Measurements from ENCODE around the gene CCDC106. TPM values are rescaled to one million over a fixed set of nuclear protein-coding genes. Genes with fewer than 3 reads are reported as not detected.

Gene CCDC106
- total RNA-seq (2014; rRNA removed; shearing (Covaris generic)) = 14.0 and 17.6 TPM in 2 replicates
- polyA plus RNA-seq (2015; cell fraction: cytosol; rRNA removed) = 22.7 and 24.8 TPM in 2 replicates
- 16.6 and 19.1 TPM in 2 replicates for polyA plus RNA-seq (2015; cell fraction: nucleus; rRNA removed)

DNA sequence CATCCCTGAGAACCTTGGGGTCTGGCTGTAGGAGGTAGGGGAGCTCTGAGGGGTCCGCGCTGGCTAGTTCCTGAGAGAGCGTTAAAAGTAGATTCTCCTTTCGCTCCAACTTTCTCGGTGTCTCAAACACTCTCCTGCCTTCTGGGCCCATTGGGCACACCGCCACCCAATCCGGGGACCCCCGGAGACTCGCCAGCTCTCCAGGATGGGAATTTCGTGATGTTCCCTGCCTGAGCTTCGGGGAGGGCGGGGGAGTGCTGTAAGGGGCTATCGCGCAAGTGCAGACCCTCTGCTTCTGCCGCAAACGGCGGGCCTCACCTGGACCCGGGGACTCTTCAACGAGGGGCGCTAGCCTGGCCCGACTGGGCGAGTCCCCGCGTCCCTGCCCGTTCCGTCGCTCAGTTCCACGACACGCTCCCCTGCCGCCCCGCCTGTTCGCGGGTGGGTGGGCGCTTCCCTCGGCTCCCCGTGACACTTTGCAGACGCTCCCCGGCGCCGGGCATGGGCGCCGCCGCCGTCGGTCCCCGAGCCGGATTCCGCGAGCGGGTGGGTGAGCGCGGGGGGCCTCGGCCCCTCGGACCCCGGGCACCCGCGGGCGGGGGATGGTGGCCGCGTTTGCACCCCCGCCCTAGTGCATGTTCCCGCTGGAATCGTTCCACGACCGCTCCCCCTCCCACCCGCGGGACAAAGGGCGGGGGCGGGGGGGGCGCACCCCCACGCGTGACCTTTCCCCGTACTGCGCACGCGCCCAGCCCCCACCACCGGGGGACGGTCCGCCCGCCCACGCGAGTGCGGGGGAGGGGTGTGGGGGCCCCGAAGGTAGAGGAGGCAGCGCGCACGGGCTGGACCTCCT lies at the start of gene CCDC106:
Gene CCDC106 (plus strand): TSS at position 481 of the 853 bp plus-strand sequence. CDS start 835 bp downstream, outside the sequence.
- DNase-seq (ENCODE audit: low read depth) = peak; percentile 61

DNA sequence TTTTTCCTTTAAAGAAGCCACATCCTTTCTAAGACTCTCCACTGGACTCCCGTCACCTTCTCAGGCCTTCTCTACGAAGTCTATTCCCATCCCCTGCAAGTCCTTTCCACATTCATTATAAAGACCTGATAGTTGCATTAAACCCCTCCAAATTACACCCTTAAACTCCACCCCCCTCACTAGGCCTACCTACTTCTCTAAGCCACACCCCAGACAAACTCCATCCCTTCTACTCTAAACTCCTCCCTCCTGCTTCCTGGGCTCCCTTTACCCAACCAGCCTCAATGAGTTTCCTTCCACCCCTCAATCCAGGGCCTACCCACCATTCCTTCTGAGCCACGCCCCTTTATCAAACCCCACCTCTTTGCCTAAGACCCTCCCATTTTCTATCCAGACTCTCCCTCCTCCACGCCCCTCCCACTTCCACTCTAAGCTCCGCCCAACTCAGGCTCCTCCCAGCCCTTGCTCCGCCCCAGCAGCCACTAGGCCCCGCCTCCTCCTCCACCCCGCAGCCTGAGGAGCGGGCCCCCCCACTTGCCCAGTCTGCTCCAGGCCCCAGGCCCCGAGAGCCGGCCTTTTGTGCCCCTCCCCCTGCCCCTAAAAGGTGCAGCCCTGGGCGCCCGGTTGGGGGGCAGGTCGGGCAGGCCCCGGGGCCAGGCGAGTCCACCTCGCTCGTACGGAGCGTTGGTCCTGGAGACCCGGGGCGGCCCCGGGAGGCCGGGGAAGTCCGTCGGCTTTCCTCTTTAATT lies 49.1 kb upstream of the CCDC106 start:
- DNase-seq (ENCODE audit: low read depth) = peak; percentile 97

DNA sequence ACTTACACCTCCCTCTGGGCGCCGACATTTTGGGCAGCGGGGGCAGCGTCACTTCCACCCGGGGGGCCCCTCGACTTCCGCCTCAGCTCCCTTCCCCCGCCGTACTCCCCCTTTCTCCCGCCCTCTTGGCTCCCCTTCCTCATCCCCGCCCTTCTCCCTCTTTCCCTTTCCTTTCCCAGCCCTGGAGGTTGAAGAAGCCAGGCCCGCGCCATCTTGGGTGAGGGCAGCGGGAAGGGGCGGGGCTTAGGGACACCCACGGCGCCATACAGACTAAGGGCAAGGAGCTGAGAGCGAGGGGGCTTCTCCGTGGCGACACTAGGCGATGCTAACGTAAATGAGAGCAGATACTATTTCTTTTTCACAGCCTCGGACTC lies 48.6 kb upstream of the CCDC106 start, which contains the start of gene FIZ1:
Gene FIZ1 (minus strand): TSS at position 50 of the 374 bp plus-strand sequence. CDS start 1,652 bp downstream, outside the sequence.
- DNase-seq (ENCODE audit: low read depth) = peak; percentile 98

DNA sequence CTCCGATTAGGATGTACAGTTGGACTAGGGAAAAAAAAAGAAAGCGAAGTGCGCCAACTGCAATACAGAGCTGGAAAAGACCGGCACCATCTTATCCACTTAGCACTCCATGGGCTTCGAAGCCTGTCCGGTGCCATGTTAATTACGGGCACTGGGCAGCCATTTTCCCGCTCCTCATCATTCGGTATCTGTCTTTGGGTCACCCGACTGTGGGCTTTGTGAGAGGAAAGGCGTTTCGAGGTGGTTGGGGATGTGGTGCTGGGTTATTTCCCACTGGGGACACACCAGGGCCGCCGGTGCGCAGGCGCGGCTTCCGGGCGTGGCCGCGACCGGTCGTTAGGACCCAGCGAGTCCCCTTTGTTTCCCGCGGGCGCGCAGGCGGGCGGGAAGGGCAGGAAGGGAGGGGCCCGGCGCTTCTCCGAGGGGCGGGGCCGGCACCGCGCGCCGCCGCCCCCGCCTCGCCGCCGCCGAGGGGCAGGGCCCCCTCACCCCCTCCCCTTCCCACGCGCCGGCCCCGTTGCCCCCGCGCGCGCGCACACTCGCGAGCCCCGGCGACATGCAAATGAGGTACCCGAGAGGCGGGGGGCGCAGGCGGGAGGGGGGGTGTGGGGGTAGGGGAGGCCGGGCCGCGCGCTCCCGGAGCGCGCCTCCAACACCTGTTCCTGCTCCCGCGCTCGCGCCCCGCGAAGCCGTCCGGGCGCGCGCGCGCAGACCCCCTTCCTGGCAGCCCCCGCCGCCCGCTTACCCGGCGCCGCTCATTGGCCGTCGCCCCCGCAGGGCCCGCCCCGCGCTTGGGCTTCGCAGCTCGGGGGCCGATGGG lies 48.0 kb upstream of the CCDC106 start, which contains the start of gene ZNF524:
Gene ZNF524 (plus strand): TSS at position 447 of the 820 bp plus-strand sequence. CDS start 1,825 bp downstream, outside the sequence.
- DNase-seq (ENCODE audit: low read depth) = peak; percentile 49

DNA sequence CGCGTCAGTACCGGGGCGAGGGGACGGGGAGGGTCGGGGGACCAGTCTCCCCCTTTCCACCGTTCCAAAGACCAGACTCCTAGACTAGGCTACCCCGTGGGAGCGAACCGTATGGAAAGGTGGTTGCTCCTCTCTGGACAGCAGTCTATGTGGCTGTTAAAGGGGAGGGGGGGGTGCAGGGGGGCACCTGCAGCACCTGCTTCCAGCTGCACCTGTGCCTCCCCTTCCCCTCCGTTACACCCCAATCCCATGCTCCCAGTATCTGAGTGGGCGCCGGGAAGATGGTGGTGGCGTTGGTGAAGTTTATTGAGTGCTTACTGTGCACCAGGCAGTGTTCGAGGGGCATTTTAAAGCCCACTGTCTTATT lies 47.4 kb upstream of the CCDC106 start:
- no peak for DNase-seq (ENCODE audit: low read depth)

DNA sequence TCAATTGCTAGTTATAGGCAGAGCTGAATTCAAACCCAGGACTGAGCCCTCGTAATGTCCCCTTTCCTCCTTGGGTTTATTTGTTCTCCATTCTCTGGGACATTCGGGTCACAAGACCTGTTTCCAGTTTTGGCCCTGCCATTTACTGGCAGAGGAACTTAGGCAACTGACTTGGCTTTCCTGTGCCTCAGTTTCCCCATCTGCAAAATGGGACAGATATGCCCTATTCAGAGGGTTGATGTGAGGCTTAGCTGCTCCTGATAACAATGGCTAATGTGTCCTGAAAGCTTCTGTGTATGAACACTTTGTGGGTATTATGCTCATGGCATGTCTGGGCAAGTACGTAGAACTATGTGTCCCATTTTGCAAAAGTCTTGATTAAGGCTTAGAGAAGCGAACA lies 46.9 kb upstream of the CCDC106 start:
- DNase-seq (ENCODE audit: low read depth) = no peak

DNA sequence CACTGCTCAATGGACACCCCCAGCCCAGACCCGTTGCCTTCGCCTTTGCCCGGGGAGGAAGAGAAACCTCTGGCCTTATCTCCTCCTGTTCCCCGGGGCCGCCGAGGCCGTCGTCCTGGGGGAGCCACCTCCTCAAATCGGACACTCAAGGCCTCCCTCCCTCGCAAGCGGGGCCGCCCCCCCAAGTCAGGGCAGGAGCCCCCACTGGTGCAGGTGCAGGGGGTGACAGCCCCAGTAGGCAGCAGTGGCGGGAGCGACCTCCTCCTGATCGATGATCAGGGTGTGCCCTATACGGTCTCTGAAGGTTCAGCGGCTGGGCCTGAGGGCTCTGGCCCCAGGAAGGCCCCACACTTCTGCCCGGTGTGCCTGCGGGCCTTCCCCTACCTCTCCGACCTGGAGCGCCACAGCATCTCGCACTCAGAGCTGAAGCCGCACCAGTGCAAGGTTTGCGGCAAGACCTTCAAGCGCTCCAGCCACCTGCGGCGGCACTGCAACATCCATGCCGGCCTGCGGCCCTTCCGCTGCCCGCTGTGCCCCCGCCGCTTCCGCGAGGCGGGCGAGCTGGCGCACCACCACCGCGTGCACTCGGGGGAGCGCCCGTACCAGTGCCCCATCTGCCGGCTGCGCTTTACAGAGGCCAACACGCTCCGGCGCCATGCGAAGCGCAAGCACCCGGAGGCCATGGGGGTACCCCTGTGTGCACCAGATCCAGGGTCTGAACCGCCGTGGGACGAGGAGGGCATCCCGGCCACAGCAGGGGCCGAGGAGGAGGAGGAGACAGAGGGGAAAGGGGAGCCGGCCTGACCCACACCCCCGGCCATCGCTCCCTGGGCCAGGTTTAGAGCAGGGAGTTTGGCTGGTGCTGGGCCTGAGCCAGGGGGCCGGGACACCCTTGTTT lies 45.7 kb upstream of the CCDC106 start:
- DNase-seq (ENCODE audit: low read depth) = no peak

DNA sequence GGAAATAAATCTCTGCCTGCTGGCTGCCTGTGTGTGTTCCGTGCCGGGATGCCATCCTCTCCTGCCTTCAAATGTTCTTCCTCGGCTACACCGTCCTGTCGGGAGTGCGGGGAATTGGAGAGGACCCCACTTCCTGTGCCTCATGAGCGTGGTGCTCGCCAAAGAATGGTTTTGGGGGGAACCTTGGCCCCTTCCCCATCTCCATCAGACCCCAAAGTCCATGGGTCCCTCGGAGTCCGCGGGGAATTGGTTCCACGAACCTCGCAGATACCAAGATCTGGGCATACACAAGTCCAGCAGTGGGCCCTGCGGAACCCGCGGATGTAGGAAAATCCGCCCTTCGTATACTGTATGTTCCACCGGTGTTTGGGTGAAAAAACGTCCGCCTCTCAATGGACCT lies 44.9 kb upstream of the CCDC106 start:
- no peak for DNase-seq (ENCODE audit: low read depth)

DNA sequence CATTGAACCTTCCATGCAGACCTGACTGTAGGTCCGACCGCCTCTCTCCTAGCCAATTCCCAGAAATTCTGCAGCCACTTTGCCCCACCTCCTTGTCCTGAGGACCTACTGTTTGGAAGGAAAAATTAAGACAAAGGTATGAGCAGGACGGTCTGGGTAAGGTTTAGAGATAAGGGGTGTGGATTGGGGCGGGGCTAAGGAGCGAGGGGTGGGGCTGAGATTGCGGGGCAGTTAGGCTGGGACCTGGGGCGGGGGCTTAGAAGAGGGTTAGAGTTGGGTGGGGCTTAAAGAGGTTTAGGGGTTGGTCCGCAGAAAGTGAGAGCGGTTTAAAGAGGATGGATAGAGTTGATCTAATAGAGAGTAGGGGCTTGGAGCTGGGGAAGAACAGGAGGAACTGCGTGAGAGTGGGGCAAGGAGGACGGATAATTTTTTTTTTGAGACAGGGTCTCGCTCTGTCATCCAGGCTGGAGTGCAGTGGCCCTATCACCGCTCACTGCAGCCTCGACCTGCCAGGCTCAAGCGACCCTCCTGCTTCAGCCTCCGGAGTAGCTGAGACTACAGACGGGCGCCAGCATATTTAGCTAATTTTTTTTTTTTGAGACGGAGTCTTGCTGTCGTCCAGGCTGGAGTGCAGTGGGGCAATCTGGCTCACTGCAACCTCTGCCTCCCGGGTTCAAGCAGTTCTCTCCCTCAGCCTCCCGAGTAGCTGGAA lies 44.3 kb upstream of the CCDC106 start:
- no peak for DNase-seq (ENCODE audit: low read depth)

DNA sequence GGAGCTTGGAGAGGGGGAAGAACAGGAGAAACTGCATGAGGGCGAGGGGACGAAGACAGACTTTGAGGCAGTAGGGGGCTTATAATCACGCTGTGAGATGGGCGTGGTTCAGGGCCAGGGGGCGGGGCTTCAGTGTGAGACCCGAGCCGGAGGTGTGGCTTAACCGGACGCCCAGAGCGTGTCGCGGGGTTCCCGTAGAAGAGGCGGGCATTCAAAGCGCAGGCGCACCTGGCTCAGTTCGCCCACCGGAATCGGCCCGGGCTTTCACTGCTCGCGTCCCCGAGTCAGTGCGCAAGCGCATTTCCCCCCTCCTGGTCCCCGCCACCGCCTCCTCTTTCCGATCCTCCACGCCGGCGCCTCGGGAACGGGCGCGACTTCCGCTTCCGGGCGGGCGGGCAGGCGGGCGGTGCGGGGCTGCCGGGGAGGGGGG lies 42.8 kb upstream of the CCDC106 start:
- peak; percentile 99 for DNase-seq (ENCODE audit: low read depth)

DNA sequence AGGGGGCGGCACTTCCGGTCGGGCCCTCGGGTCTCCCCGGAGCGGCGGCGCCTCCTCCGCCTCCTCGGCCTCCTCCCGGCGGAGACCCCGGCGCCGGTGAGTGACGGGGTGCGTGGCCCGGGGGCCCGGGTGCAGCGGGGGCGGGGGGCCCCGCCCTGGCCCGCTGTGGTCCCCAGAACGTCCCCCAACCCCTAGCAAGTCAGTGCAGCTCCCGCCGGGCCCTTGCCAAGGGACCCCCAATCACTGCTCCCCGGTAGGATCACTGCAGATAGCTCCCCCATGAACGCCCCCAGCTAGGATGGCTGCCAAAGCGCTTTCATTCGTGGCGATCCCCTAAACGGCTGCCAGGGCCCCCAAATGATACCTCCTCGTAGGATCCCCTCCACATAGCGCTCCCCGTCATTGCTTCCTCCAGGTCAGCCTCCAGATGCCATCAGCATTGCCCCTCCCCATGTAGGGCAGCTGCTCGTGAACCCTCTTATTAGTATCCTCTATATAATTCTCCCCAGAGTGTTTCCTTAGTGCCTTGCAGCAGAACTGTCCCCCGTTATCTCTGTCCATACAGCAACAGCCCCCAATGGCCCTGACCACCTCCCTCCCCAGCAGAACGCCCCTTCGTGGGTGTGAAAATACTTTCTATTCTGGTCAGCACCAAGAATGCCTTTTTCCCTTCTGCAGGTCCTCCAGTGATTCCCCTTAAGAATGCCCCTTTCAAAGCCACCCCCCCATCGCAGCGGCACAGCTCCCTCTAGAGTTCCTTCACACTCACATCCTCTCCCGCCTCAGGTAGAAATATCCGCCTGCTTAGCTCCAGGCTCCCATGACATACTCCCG lies 42.2 kb upstream of the CCDC106 start, which contains the start of gene ZNF865:
Gene ZNF865 (plus strand): TSS at position 11 of the 834 bp plus-strand sequence. CDS start 7,972 bp downstream, outside the sequence.
- peak; percentile 85 for DNase-seq (ENCODE audit: low read depth)

DNA sequence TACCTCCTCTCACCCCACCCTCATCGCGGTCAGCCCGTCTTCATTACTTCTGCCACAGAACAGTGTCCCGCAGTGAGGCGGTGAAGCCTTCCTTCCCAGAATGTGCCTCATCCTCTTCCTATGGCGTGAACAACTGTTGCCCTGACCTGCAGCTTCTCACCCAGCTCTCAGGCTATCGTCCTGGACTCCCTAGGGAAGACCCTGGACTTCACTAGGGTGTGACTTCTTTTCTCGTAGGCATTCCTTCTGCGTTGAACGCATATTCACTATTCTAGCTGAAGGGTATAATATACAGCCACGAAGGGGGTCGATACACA lies 41.6 kb upstream of the CCDC106 start:
- DNase-seq (ENCODE audit: low read depth) = no peak

DNA sequence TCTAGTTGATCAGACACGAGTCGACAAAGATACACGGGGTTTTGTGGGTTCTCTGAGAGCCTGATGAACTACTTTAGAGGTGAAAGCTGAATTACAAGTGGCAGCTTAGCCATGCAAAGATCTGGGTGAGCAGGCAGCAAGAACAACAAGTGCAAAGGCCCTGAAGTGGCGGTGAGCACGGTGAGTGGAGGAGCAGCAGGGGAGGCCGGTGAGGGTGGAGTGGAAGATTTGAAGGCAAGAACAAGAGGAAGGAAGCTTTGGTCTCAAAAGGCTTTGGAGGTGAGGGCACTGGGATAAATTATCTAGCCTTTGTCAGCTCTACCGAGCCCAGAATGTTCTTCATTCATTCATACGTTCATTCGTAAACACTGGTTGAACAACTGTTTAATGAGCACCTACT lies 41.2 kb upstream of the CCDC106 start:
- no peak for DNase-seq (ENCODE audit: low read depth)

DNA sequence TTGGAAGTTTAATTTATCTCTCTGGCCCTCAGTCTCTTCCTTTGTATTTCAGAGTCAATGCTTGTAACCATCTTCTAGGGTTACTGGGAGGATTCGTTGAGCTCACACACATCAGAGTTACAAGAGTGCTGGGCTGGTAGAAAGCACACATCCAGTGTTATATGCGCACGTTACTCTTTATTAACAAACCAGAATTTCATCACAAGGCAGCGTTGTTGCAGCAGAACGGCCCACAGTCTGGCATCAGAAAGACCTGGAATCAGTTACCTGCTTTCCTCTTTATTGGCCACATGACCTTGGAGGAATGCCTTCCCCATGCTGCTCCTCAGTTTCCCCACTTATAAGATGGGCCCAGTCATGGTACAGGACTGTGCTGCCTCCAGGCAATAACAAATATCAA lies 38.7 kb upstream of the CCDC106 start:
- no peak for DNase-seq (ENCODE audit: low read depth)

DNA sequence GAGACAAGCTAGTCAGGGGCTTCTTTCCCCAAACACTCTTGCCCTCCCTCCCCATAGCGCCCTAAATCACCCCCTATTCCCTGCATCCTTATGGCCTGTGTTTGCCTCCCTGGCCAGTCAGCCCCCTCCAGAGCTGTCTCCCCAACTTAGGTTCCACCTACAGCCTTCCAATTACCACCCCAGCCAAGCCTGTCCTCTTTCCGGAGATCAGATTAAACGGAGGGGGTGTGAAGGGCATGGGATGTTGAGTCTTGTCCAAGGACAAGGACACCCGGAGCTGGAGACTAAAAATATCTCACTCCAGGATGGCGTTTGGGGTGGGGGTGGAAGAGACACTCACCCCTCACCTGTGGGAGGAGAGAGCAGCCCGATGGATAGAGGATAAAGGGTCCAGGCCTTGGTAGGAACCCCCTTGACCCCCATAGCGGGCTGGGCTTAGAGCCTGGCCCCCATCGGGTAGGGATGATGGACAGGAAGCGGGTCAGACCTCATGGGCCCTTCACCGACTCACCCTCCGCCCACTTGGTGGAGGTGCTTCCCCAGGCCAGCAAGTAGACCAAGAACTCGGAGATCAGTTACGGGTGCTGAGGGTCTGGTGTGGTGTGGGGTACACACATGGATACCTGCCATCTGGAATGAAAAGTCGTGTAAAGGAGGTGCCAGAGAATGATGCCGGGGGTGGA lies 36.6 kb upstream of the CCDC106 start:
- DNase-seq (ENCODE audit: low read depth) = no peak

DNA sequence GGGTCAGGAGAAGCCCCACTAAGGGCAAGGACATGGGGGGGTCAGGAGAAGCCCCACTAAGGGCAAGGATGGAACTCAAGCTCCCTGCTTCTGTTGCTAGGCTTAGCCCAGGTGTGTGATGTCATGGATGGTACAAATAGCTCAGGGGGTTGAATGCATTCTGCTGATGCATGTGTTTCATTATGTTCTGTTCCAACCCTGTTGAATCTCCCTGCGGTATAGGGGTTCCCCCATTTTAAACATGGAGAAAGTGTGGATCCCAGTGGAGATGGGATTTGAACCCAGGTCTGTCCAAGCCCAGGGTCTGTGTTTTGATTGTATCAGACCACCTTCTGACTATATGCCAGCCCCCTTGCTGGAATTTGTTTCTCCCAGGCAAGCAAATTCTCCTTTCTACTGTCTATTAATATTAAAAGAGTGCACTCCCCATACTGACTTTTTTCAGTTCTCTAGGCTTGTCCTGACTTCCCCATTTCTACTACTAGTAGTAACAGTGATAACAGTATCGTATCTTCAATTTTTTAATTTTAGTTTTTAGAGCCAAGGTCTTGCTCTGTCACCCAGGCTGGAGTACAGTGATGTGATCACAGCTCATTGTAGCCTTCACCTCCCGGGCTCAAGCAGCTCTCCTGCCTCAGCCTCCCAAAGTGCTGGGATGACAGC lies 35.9 kb upstream of the CCDC106 start:
- no peak for DNase-seq (ENCODE audit: low read depth)

DNA sequence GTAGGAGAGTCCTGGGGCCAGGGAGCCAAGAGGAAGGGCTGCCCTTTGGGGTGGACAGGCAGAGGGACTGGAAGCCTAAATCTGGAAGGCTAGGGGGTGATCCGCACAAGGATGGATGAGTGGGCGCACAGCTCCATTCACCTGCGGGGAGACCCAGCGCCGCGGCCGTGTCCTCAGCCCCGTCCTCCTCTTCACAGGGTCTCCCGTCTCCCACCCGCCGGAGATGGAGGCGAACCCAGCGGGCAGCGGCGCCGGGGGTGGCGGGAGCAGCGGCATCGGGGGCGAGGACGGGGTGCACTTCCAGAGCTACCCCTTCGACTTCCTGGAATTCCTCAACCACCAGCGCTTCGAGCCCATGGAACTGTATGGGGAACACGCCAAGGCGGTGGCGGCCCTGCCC lies 34.6 kb upstream of the CCDC106 start:
- no peak for DNase-seq (ENCODE audit: low read depth)
